T-cell (primary cell): Measurements from ENCODE around the gene RTN3. TPM values are rescaled to one million over a fixed set of nuclear protein-coding genes. Genes with fewer than 3 reads are reported as not detected.

Experiments used
- ATAC-seq, 4 experiments: fragments of 200-7000 bp in 3 of 4; fragments of 150-1000 bp in 1 of 4; cut with Tn5 transposase; replicated peaks in 1 of 4; 1 replicate in 3 of 4; 2 replicates in 1 of 4; pipeline ENCODE4 v1.10.0; 2021; ENCODE audit warnings: moderate library complexity in 3 of 4, mild to moderate bottlenecking in 2 of 4, moderate number of reproducible peaks in 1 of 4
- CTCF ChIA-PET, 2 donors: fragments of 300-600 bp; sonication (Branson Sonifier 250); formaldehyde crosslinking; loops; one replicate each; lab custom pipeline; 2022; ENCODE audit warnings: antibody characterized with exemption in 2 of 2; lab: Charles Lee
- POLR2A ChIA-PET, 2 donors: fragments of 300-600 bp; sonication (Branson Sonifier 250); formaldehyde crosslinking; loops; one replicate each; lab custom pipeline; 2022; ENCODE audit warnings: antibody characterized with exemption in 2 of 2; lab: Charles Lee
- DNase-seq, 35 experiments: peaks; one replicate each; pipeline versions ENCODE4 v3.0.0 to v3.0.0-alpha.2; 2013 to 2023
- H3K27ac ChIP-seq: one replicate; pipeline ENCODE4 v1.5.1; 2013; ENCODE audit warnings: low read length
- H3K27me3 ChIP-seq, 2 experiments: replicated peaks in 1 of 2; 1 replicate in 1 of 2; 2 replicates in 1 of 2; pipeline versions ENCODE4 v1.6.1 to v1.7.0; 2013; ENCODE audit warnings: low read length in 1 of 2, mixed read lengths in 1 of 2; ENCODE audit not compliant: control insufficient read depth in 2 of 2, insufficient read depth in 2 of 2; ENCODE audit errors: extremely low read depth in 1 of 2
- H3K36me3 ChIP-seq, 2 donors: 1 replicate in 1 of 2; 2 replicates in 1 of 2; pipeline versions ENCODE4 v1.6.1 to v1.7.0; 2013; ENCODE audit warnings: low read length in 1 of 2; ENCODE audit not compliant: control insufficient read depth in 2 of 2, insufficient read depth in 1 of 2; ENCODE audit errors: extremely low read depth in 1 of 2
- H3K4me1 ChIP-seq, 2 experiments: 1 replicate in 1 of 2; 2 replicates in 1 of 2; pipeline versions ENCODE4 v1.6.1 to v1.7.0; 2013; ENCODE audit warnings: low read length in 2 of 2, mixed read lengths in 1 of 2; ENCODE audit not compliant: insufficient read depth in 2 of 2, control insufficient read depth in 1 of 2; ENCODE audit errors: extremely low read depth in 1 of 2
- H3K4me3 ChIP-seq, 2 donors: 1 replicate in 1 of 2; 2 replicates in 1 of 2; pipeline versions ENCODE4 v1.5.1 to v1.7.0; 2013; ENCODE audit warnings: mild to moderate bottlenecking in 2 of 2, low read length in 1 of 2, moderate library complexity in 1 of 2; ENCODE audit not compliant: control insufficient read depth in 1 of 2; ENCODE audit errors: extremely low read depth in 1 of 2
- H3K9me3 ChIP-seq: 2 replicates; pipeline ENCODE4 v1.7.0; 2013
- H3K27ac Mint-ChIP-seq, 2 donors: one replicate each; pipeline ENCODE4 v1.8.0; 2020 to 2021; ENCODE audit warnings: mild to moderate bottlenecking in 2 of 2, mixed read lengths in 2 of 2
- H3K27me3 Mint-ChIP-seq, 2 donors: one replicate each; pipeline ENCODE4 v1.8.0; 2021 to 2022; ENCODE audit warnings: mixed read lengths in 2 of 2
- H3K36me3 Mint-ChIP-seq: one replicate; pipeline ENCODE4 v1.8.0; 2021; ENCODE audit warnings: mixed read lengths
- H3K4me1 Mint-ChIP-seq, 3 donors: one replicate each; pipeline ENCODE4 v1.8.0; 2020 to 2022; ENCODE audit warnings: mixed read lengths in 3 of 3, mild to moderate bottlenecking in 1 of 3
- H3K4me3 Mint-ChIP-seq, 3 donors: one replicate each; pipeline ENCODE4 v1.8.0; 2020 to 2022; ENCODE audit warnings: mild to moderate bottlenecking in 3 of 3, mixed read lengths in 3 of 3, moderate library complexity in 3 of 3
- H3K9me3 Mint-ChIP-seq, 3 donors: one replicate each; pipeline ENCODE4 v1.8.0; 2020 to 2022; ENCODE audit warnings: mixed read lengths in 3 of 3
- WGBS: methylation state at CpG from one replicate; pipeline ENCODE4 v1.1.5; 2013; ENCODE audit warnings: missing lambda C conversion rate; ENCODE audit not compliant: insufficient coverage; 5-methylcytosine and 5-hydroxymethylcytosine counted together
- total RNA-seq, 35 experiments: library from RNA in 6 of 35; stranded (reverse) in 6 of 35; fragments of 120-200 nt in 1 of 35; gene quantifications; one replicate each; pipeline versions ENCODE4 v1.2.1 to v1.2.4 and lab custom pipeline; 2013 to 2026

The RTN3 gene
- total RNA-seq, 5 donors from 2014 or later (not counting 1 experiment from before 2014, with no cell fraction given): 25.0 to 39.7 (median 34.9) TPM

DNA sequence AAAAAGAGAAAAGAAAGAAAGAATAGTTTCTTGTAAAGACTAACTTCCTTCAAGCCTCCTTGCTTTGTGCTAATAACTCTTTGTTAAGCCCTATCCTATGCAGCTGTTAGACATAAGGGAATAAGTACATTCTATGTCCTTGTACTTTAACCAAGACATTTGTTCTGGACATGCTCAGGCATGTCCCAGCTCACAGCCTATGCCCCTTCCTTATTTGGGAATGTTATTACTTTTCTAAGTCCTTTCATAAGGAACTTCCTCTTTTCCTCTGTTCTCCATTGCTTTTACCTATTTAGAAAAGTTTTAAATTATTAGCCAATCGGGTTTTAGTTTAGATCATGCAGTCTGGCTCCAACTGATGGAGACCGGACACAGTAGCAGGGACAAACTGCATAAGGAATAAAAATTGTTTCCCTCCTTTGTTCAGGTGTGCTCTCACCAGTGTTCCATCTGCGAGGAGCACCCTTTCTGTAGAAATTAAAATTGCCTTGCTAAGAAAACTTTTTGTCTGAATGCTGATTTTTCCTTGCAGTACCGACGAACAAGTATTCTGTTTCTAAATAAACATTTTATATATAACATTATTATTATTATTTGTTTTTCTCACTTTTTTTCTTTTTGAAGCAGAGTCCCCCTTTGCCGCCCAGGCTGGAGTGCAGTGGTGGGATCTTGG is 110.3 kb downstream of the RTN3 start:
- Mint-ChIP-seq H3K36me3 (peaks cover 3% of the 10 kb centered on the region), H3K27me3 (peaks cover 6% of the 10 kb centered on the region in 2 donors), H3K9me3 (peaks cover 5 to 9% (median 8%) of the 10 kb centered on the region in 3 donors), H3K4me3 (no peak overlapping the region), H3K27ac (no peak overlapping the region), H3K4me1 (peaks cover 0 to 4% (median 2%) of the 10 kb centered on the region in 3 donors)
- DNase-seq (no peak), ATAC-seq (no peak)
- Histone ChIP-seq H3K9me3 (no peaks in the 10 kb centered on the region), H3K4me1 (peaks cover 0 to 4% of the 10 kb centered on the region in 2 experiments), H3K4me3 (no peak overlapping the region), H3K27ac (no peak overlapping the region), H3K36me3 (no peaks in the 10 kb centered on the region), H3K27me3 (peaks cover 0 to 4% of the 10 kb centered on the region in 2 experiments)
- 88% methylated on average over 2 of the region's 6 CpGs for WGBS
- ChIA-PET POLR2A (no interaction called here), CTCF (no interaction called here)

DNA sequence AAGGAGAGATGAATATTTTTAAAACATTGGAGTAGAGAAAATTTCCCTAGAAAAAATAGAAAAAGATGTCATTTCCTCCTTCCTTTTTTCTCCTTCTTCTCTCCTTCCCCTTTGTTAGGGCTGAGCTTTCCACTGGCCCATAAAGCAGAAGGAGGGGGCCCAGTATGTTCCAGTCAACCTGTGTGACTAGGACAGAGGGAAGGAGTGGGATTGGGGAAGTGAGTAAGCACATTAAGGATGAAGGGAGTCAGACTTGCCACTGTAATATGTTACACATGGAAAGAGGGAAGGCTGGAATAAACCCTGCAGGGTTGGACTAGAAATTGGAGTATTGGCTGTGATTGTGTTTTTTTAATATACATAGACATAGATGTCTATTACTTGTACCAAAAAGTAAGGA is 111.9 kb downstream of the RTN3 start:
- Histone ChIP-seq H3K27ac (no peak overlapping the region), H3K9me3 (no peaks in the 10 kb centered on the region), H3K27me3 (peaks cover 0 to 10% of the 10 kb centered on the region in 2 experiments), H3K4me1 (peaks cover 0 to 4% of the 10 kb centered on the region in 2 experiments), H3K4me3 (no peak overlapping the region), H3K36me3 (no peaks in the 10 kb centered on the region)
- no peak overlapping the region for H3K27ac Mint-ChIP-seq
- ATAC-seq: no peak
- H3K4me3 Mint-ChIP-seq: no peak overlapping the region
- H3K4me1 Mint-ChIP-seq: peaks cover 0 to 4% (median 2%) of the 10 kb centered on the region in 3 donors
- CTCF ChIA-PET: no interaction called here
- POLR2A ChIA-PET: no interaction called here
- no peak for DNase-seq
- H3K36me3 Mint-ChIP-seq: peaks cover 3% of the 10 kb centered on the region
- H3K27me3 Mint-ChIP-seq: peaks cover 6 to 10% of the 10 kb centered on the region in 2 donors
- H3K9me3 Mint-ChIP-seq: peaks cover 5 to 9% (median 8%) of the 10 kb centered on the region in 3 donors

DNA sequence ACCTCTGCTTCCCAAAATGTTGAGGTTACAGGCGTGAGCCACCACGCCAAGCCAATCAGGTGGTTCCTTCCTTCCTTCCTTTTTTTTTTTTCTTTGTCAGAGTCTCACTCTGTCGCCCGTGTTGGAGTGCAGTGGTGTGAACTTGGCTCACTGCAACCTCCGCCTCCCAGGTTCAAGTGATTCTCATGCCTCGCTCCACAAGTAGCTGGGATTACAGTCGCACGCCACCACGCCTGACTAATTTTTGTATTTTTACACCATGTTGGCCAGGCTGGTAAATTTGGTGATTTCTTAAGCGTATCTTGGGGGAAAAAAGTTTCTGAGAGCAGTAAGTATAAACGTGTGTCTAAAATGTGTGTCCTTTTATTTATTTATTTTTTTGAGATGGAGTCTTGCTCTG is 113.8 kb downstream of the RTN3 start:
- Mint-ChIP-seq H3K4me3 (no peak overlapping the region), H3K9me3 (peaks cover 5 to 9% (median 8%) of the 10 kb centered on the region in 3 donors), H3K27ac (no peak overlapping the region), H3K4me1 (peaks cover 0 to 3% (median 2%) of the 10 kb centered on the region in 3 donors), H3K36me3 (peaks cover 3% of the 10 kb centered on the region), H3K27me3 (peaks cover 6 to 10% of the 10 kb centered on the region in 2 donors)
- Histone ChIP-seq H3K36me3 (no peaks in the 10 kb centered on the region), H3K4me3 (no peak overlapping the region), H3K9me3 (no peaks in the 10 kb centered on the region), H3K27me3 (peaks cover 0 to 19% of the 10 kb centered on the region in 2 experiments), H3K4me1 (peaks cover 0 to 4% of the 10 kb centered on the region in 2 experiments), H3K27ac (no peak overlapping the region)
- DNase-seq (no peak), ATAC-seq (no peak)
- ChIA-PET CTCF (no interaction called here), POLR2A (no interaction called here)
- 60% methylated on average over 6 of the region's 11 CpGs for WGBS

DNA sequence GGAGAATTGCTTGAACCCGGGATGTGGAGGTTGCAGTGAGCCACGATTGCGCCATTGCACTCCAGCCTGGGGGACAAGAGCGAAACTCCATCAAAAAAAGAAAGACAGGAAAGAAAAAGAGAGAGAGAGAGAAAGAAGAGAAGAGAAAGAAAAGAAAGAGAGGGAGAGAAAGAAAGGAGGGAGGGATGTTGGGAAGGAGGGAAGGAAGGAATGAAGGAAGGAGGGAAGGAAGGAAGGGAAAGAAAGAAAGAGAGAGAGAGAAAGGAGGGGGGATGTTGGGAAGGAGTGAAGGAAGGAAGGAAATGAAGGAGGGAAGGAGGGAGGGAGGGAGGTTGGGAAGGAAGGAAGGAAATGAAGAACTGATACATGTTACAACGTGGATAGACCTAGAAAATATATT is 119.6 kb downstream of the RTN3 start:
- H3K9me3 ChIP-seq: no peaks in the 10 kb centered on the region
- POLR2A ChIA-PET: no interaction called here
- Mint-ChIP-seq H3K4me3 (no peak overlapping the region), H3K4me1 (no peaks in the 10 kb centered on the region), H3K9me3 (no peaks in the 10 kb centered on the region), H3K36me3 (no peaks in the 10 kb centered on the region), H3K27me3 (peaks cover 6 to 8% of the 10 kb centered on the region in 2 donors), H3K27ac (no peak overlapping the region)
- peaks cover 0 to 19% of the 10 kb centered on the region in 2 experiments for H3K27me3 ChIP-seq
- CTCF ChIA-PET: no interaction called here
- no peak overlapping the region for H3K4me3 ChIP-seq
- WGBS: 100% methylated on average over 1 of the region's 5 CpGs
- DNase-seq (no peak), ATAC-seq (no peak)
- no peaks in the 10 kb centered on the region for H3K36me3 ChIP-seq
- no peaks in the 10 kb centered on the region for H3K4me1 ChIP-seq
- no peak overlapping the region for H3K27ac ChIP-seq

DNA sequence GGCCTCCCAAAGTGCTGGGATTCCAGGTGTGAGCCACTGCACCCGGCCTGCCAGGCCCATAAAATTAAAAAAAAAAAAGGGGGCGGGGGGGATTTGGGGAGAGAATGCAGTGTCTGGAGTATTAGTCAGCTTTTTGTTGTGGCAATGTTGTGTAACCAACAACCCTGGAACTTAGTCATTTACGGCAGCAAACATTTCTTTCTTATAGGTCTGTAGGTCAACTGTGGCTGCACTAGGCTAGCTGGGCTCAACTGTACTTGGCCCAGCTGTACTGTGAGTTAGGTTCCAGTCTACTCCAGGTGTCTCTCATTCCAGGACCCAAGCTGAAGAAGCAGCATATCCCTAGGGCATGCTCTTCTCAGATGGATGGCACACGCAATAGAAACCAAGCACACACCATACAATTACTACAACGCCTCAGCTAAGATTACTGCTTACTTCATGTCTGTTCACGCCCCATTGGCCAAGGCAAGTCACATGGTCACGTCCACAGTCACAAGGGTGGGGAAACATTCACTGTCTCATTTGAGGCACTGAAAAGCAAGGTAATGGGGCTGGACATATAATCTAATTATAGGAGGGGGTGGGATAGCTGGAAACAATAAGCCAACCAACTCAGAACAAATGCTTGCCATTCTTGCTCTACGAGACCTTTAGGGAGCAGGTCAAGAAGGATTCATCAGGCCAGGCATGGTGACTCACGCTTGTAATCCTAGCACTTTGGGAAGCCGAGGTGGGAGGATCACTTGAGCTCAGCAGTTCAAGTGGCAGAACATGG is 121.5 kb downstream of the RTN3 start:
- POLR2A ChIA-PET: no interaction called here
- Histone ChIP-seq H3K36me3 (no peaks in the 10 kb centered on the region), H3K27me3 (peaks cover 0 to 15% of the 10 kb centered on the region in 2 experiments)

DNA sequence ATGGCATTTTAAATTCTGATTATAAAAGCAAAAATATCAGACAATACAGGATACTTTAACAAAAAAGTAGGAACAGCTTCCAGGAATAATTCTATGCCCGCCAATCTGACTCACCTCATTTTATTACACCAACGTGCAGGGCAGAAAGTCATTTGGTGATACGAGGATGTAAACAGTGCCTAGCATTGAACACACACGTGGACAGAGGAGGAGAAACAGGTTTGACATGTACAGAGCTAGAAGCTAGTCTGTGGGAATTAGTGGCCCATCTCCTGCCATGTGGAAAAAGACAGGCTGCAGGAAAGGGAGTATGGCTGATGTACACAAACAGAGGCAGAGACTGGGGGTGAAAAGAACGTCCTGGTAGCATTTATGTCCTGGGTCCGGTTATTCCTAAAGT is 123.0 kb downstream of the RTN3 start:
- no peak for DNase-seq
- no peak overlapping the region for H3K27ac Mint-ChIP-seq
- H3K27me3 Mint-ChIP-seq: peaks cover 0 to 1% of the 10 kb centered on the region in 2 donors
- no peaks in the 10 kb centered on the region for H3K9me3 Mint-ChIP-seq
- CTCF ChIA-PET: no interaction called here
- no peaks in the 10 kb centered on the region for H3K9me3 ChIP-seq
- H3K27ac ChIP-seq: no peak overlapping the region
- H3K4me1 Mint-ChIP-seq: no peaks in the 10 kb centered on the region
- H3K4me1 ChIP-seq: no peaks in the 10 kb centered on the region
- H3K4me3 Mint-ChIP-seq: no peak overlapping the region
- H3K27me3 ChIP-seq: peaks cover 0 to 5% of the 10 kb centered on the region in 2 experiments
- ATAC-seq: no peak
- no peaks in the 10 kb centered on the region for H3K36me3 Mint-ChIP-seq
- POLR2A ChIA-PET: no interaction called here
- no peak overlapping the region for H3K4me3 ChIP-seq
- H3K36me3 ChIP-seq: no peaks in the 10 kb centered on the region
- WGBS: 43% methylated on average over 1 of the region's 6 CpGs

More for the DNA sequence above, 121.5 kb downstream of the RTN3 start:
- CTCF ChIA-PET: no interaction called here
- no peaks in the 10 kb centered on the region for H3K9me3 ChIP-seq
- Mint-ChIP-seq H3K4me1 (no peaks in the 10 kb centered on the region), H3K27ac (no peak overlapping the region), H3K36me3 (no peaks in the 10 kb centered on the region), H3K27me3 (peaks cover 0 to 1% of the 10 kb centered on the region in 2 donors), H3K4me3 (no peak overlapping the region), H3K9me3 (no peaks in the 10 kb centered on the region)
- no peak overlapping the region for H3K27ac ChIP-seq
- 65% methylated on average over 6 of the region's 10 CpGs for WGBS
- no peaks in the 10 kb centered on the region for H3K4me1 ChIP-seq
- DNase-seq (no peak), ATAC-seq (no peak)
- H3K4me3 ChIP-seq: no peak overlapping the region
